HCT116 (cell line): ENCODE results near the gene SCN3A. TPM values are rescaled to one million over a fixed set of nuclear protein-coding genes. Genes with fewer than 3 reads are reported as not detected.

Experiments
- ATAC-seq: fragments of 200-7000 bp; cut with Tn5 transposase; 2 replicates; pipeline ENCODE4 v1.9.1; 2020; ENCODE audit warnings: mild to moderate bottlenecking, moderate library complexity
- BruUV-seq: library from RNA; stranded (reverse); fragments of 400-500 nt; replicated peaks from 2 replicates; lab custom pipeline; 2021; lab: Mats Ljungman, UMichigan
- CTCF ChIA-PET: fragments of 300-600 bp; sonication (Branson Sonifier 250); formaldehyde crosslinking; loops from one replicate; lab custom pipeline; 2021; ENCODE audit warnings: antibody characterized with exemption; lab: Charles Lee
- POLR2A ChIA-PET: fragments of 300-600, 350-600 bp; sonication (Branson Sonifier 250); formaldehyde crosslinking; loops from one replicate; lab custom pipeline; 2021; ENCODE audit warnings: antibody characterized with exemption; lab: Charles Lee
- RAD21 ChIA-PET, 2 experiments: fragments of 300-600 bp; sonication (Branson Sonifier 250); formaldehyde crosslinking; loops; one replicate each; lab custom pipeline; 2023; ENCODE audit warnings: low total read pairs in 2 of 2; ENCODE audit not compliant: uncharacterized antibody in 2 of 2, unreplicated experiment in 2 of 2, low non-redundant PET in 1 of 2; lab: Charles Lee
- DNase-seq: peaks from one replicate; pipeline ENCODE4 v3.0.0-alpha.2; 2010; ENCODE audit warnings: low read depth, low spot score
- H2AFZ ChIP-seq: fragments of 200-600 bp; shearing (Covaris generic), sonication (generic); 2 replicates; pipeline ENCODE4 v1.6.1; 2017; ENCODE audit warnings: low read depth, mixed run types, mixed read lengths, antibody characterized with exemption, low read length; ENCODE audit not compliant: poor library complexity, severe bottlenecking
- H3K27ac ChIP-seq: 2 replicates; pipeline ENCODE4 v1.5.1; 2012; ENCODE audit warnings: low read depth, low read length
- H3K27me3 ChIP-seq: fragments of 200-600 bp; sonication (generic); 2 replicates; pipeline ENCODE4 v1.6.1; 2016; ENCODE audit warnings: mixed run types, low read length, mixed read lengths; ENCODE audit not compliant: insufficient read depth
- H3K36me3 ChIP-seq, 2 experiments: fragments of 200-500 bp in 1 of 2; fragments of 200-600 bp in 1 of 2; sonication (Bioruptor generic) in 1 of 2; sonication (generic) in 1 of 2; 2 replicates each; pipeline versions ENCODE4 v1.5.1 to v1.6.1; 2014 to 2016; ENCODE audit warnings: low read length in 2 of 2, inconsistent platforms in 1 of 2, mixed read lengths in 1 of 2, mixed run types in 1 of 2; ENCODE audit not compliant: insufficient read depth in 2 of 2, control insufficient read depth in 1 of 2
- H3K4me1 ChIP-seq, 2 experiments: fragments of 200-600 bp in 1 of 2; sonication (generic) in 1 of 2; 2 replicates each; pipeline versions ENCODE4 v1.5.1 to v1.6.1; 2012 to 2017; ENCODE audit warnings: low read length in 2 of 2, inconsistent platforms in 1 of 2, mild to moderate bottlenecking in 1 of 2, mixed read lengths in 1 of 2, mixed run types in 1 of 2, moderate library complexity in 1 of 2; ENCODE audit not compliant: insufficient read depth in 2 of 2, control insufficient read depth in 1 of 2
- H3K4me2 ChIP-seq: fragments of 200-600 bp; sonication (generic); 2 replicates; pipeline ENCODE4 v1.6.1; 2017; ENCODE audit warnings: mixed run types, low read length, mixed read lengths
- H3K4me3 ChIP-seq, 2 experiments: fragments of 200-600 bp in 1 of 2; sonication (generic) in 1 of 2; replicated peaks in 1 of 2; 2 replicates each; pipeline ENCODE4 v1.5.1; 2011 to 2016; ENCODE audit warnings: low read length in 2 of 2, control low read depth in 1 of 2, low read depth in 1 of 2, mild to moderate bottlenecking in 1 of 2, mixed read lengths in 1 of 2, mixed run types in 1 of 2
- H3K79me2 ChIP-seq: fragments of 200-600 bp; sonication (generic); 2 replicates; pipeline ENCODE4 v1.6.1; 2017; ENCODE audit warnings: mild to moderate bottlenecking, mixed run types, low read length, moderate library complexity, mixed read lengths; ENCODE audit not compliant: insufficient read depth
- H3K9ac ChIP-seq: fragments of 200-600 bp; sonication (generic); 2 replicates; pipeline ENCODE4 v1.6.1; 2016; ENCODE audit warnings: low read length, mixed read lengths
- H3K9me2 ChIP-seq: fragments of 200-600 bp; sonication (generic), shearing (Covaris generic); 2 replicates; pipeline ENCODE4 v1.6.1; 2017; ENCODE audit warnings: mixed run types, mild to moderate bottlenecking, moderate library complexity; ENCODE audit not compliant: insufficient read depth
- H3K9me3 ChIP-seq, 2 experiments: fragments of 200-500 bp in 1 of 2; fragments of 200-600 bp in 1 of 2; sonication (Bioruptor generic) in 1 of 2; sonication (generic) in 1 of 2; 2 replicates each; pipeline ENCODE4 v1.6.1; 2014 to 2017; ENCODE audit warnings: low read length in 2 of 2, mixed read lengths in 2 of 2, inconsistent platforms in 1 of 2, low read depth in 1 of 2, mild to moderate bottlenecking in 1 of 2, mixed run types in 1 of 2, moderate library complexity in 1 of 2; ENCODE audit not compliant: control insufficient read depth in 1 of 2, insufficient read depth in 1 of 2
- H4K20me1 ChIP-seq: fragments of 200-600 bp; sonication (generic), shearing (Covaris generic); 2 replicates; pipeline ENCODE4 v1.6.1; 2017; ENCODE audit warnings: mixed run types, mild to moderate bottlenecking, moderate library complexity; ENCODE audit not compliant: insufficient read depth
- ATF3 ChIP-seq: IDR thresholded peaks from 2 replicates; pipeline ENCODE4 v1.6.1; 2012
- CBX3 ChIP-seq: IDR thresholded peaks from 2 replicates; pipeline ENCODE4 v1.6.1; 2012; ENCODE audit warnings: low read depth
- CEBPB ChIP-seq: IDR thresholded peaks from 2 replicates; pipeline ENCODE4 v1.6.1; 2012; ENCODE audit warnings: low read depth
- CTCF ChIP-seq, 3 experiments: fragments of 200-600 bp in 1 of 3; sonication (generic) in 1 of 3; IDR thresholded peaks in 2 of 3; conservative IDR thresholded peaks in 1 of 3; 2 replicates each; pipeline ENCODE4 v1.5.1; 2012 to 2017; ENCODE audit warnings: low read depth in 2 of 3, low read length in 2 of 3, antibody characterized with exemption in 1 of 3, borderline replicate concordance in 1 of 3, control low read depth in 1 of 3, mild to moderate bottlenecking in 1 of 3, mixed read lengths in 1 of 3, mixed run types in 1 of 3, moderate library complexity in 1 of 3; ENCODE audit not compliant: insufficient read depth in 1 of 3
- EGR1 ChIP-seq: IDR thresholded peaks from 2 replicates; pipeline ENCODE4 v1.6.1; 2012; ENCODE audit warnings: low read depth
- ELF1 ChIP-seq: IDR thresholded peaks from 2 replicates; pipeline ENCODE4 v1.6.1; 2012; ENCODE audit warnings: low read depth, borderline replicate concordance
- EZH2 ChIP-seq: fragments of 200-600 bp; sonication (generic); IDR thresholded peaks from 2 replicates; pipeline ENCODE4 v1.6.1; 2017; ENCODE audit warnings: antibody characterized with exemption, mixed run types
- FOSL1 ChIP-seq: IDR thresholded peaks from 2 replicates; pipeline ENCODE4 v1.6.1; 2012; ENCODE audit warnings: low read depth
- JUND ChIP-seq: IDR thresholded peaks from 2 replicates; pipeline ENCODE4 v1.6.1; 2012
- MAX ChIP-seq: IDR thresholded peaks from 2 replicates; pipeline ENCODE4 v1.6.1; 2012
- POLR2A ChIP-seq: IDR thresholded peaks from 2 replicates; pipeline ENCODE4 v1.7.0; 2011; ENCODE audit warnings: borderline replicate concordance; ENCODE audit not compliant: insufficient read depth, insufficient read length; ENCODE audit errors: extremely low read depth
- RAD21 ChIP-seq: IDR thresholded peaks from 2 replicates; pipeline ENCODE4 v1.6.1; 2012; ENCODE audit warnings: low read depth, mild to moderate bottlenecking
- REST ChIP-seq: IDR thresholded peaks from 2 replicates; pipeline ENCODE4 v1.6.1; 2012; ENCODE audit warnings: low read depth
- SIN3A ChIP-seq: IDR thresholded peaks from 2 replicates; pipeline ENCODE4 v1.6.1; 2012; ENCODE audit warnings: low read depth
- SP1 ChIP-seq: IDR thresholded peaks from 2 replicates; pipeline ENCODE4 v1.6.1; 2012; ENCODE audit warnings: low read depth
- SRF ChIP-seq: IDR thresholded peaks from 2 replicates; pipeline ENCODE4 v1.6.1; 2012; ENCODE audit warnings: low read depth
- TCF7L2 ChIP-seq: IDR thresholded peaks from 2 replicates; pipeline ENCODE4 v1.7.0; 2011; ENCODE audit warnings: borderline replicate concordance, inconsistent platforms; ENCODE audit not compliant: insufficient read depth, insufficient read length; ENCODE audit errors: extremely low read depth
- YY1 ChIP-seq: IDR thresholded peaks from 2 replicates; pipeline ENCODE4 v1.6.1; 2011; ENCODE audit warnings: low read length, low read depth, moderate library complexity, mild to moderate bottlenecking; ENCODE audit not compliant: insufficient replicate concordance; ENCODE audit errors: extremely low read depth
- ZBTB33 ChIP-seq: IDR thresholded peaks from 2 replicates; pipeline ENCODE4 v1.6.1; 2011; ENCODE audit warnings: mild to moderate bottlenecking, low read length, moderate library complexity; ENCODE audit not compliant: insufficient replicate concordance; ENCODE audit errors: extremely low read depth
- ZNF274 ChIP-seq: fragments of 200-500 bp; sonication (Bioruptor generic); IDR thresholded peaks from 2 replicates; pipeline ENCODE4 v1.6.1; 2014; ENCODE audit warnings: mild to moderate bottlenecking, low read depth, low read length, inconsistent platforms
- intact Hi-C: fragments of 100-400 bp; cut with micrococcal nuclease; formaldehyde crosslinking; loops from 2 replicates; pipeline ENCODE4 v1.10.0; 2022
- total RNA-seq: library from RNA; stranded (reverse); gene quantifications from one replicate; pipeline ENCODE4 v1.2.1, GENCODE V29; 2021; ENCODE audit not compliant: unreplicated experiment

The SCN3A gene
- total RNA-seq, 1 experiment from 2014 or later = not detected

GRCh38 chr2:165214093-165214492, 10.2 kb upstream of the SCN3A start:
- ATAC-seq = no peak
- TF ChIP-seq SRF = no peak
- TF ChIP-seq CTCF (IDR thresholded peaks at IDR 0.05 in 2 of 3, conservative IDR thresholded peaks at IDR 0.05 in 1 of 3; ENCODE audit: borderline replicate concordance in 1 of 3, insufficient read depth in 1 of 3, low read depth in 2 of 3, low read length in 2 of 3) = no peak
- TF ChIP-seq CEBPB = no peak
- no peak for TF ChIP-seq ZNF274
- TF ChIP-seq ZBTB33 = no peak
- TF ChIP-seq RAD21 = no peak
- TF ChIP-seq ATF3 = no peak
- no peak for TF ChIP-seq MAX
- no peak for TF ChIP-seq SP1
- TF ChIP-seq JUND = no peak
- TF ChIP-seq SIN3A = no peak
- no peak for TF ChIP-seq EZH2
- no peak for TF ChIP-seq REST
- no peak for TF ChIP-seq YY1
- no peak for TF ChIP-seq CBX3
- no peak for TF ChIP-seq EGR1
- TF ChIP-seq POLR2A = no peak
- no peak for TF ChIP-seq ELF1
- TF ChIP-seq FOSL1 = no peak
- no peak for TF ChIP-seq TCF7L2
- POLR2A ChIA-PET = no interaction called here

More at GRCh38 chr2:165214093-165214492, 10.2 kb upstream of the SCN3A start:
- Histone ChIP-seq H3K27me3 (peaks cover 25% of the 10 kb centered on the region), H3K9ac (no peak overlapping the region), H3K27ac (no peak overlapping the region), H4K20me1 (no peaks in the 10 kb centered on the region; the same call in 1 of the 2 replicates), H3K9me3 (no peaks in the 10 kb centered on the region), H3K9me2 (no peaks in the 10 kb centered on the region), H3K36me3 (no peaks in the 10 kb centered on the region), H3K79me2 (no peaks in the 10 kb centered on the region), H2AFZ (no peak overlapping the region), H3K4me3 (no peak overlapping the region), H3K4me2 (no peak overlapping the region), H3K4me1 (no peaks in the 10 kb centered on the region)
- DNase-seq = no peak
- ChIA-PET CTCF (interaction anchor here (1.8 kb wide), 1 partner anchor 11 kb away, joined by 6 read pairs; the partner anchor contains the start of gene SCN3A), RAD21 (no interaction called here)
- no TSS peak for BruUV-seq
- intact Hi-C loops = no loop called here
